Coronary artery (tissue), 2 donors: ENCODE results near the gene ZNF226.
"Not testable (repeated sequence)": the region's sequence is repeated elsewhere in the genome, so short reads cannot be mapped to it uniquely, and the experiment has no call there.

ENCODE experiments used
- DNase-seq: peaks from one replicate; pipeline ENCODE4 v3.0.0-alpha.2; 2017; ENCODE audit warnings: low spot score
- H3K27ac ChIP-seq, 2 donors: fragments of 200-600 bp; sonication (generic); one replicate each; pipeline ENCODE4 v1.5.1; 2016 to 2019
- H3K4me3 ChIP-seq: fragments of 200-600 bp; sonication (generic); 2 replicates; pipeline ENCODE4 v1.5.1; 2016; ENCODE audit warnings: mild to moderate bottlenecking, moderate library complexity
- TF ChIP-seq, protein P1 (sequence below): fragments of 200-600 bp; sonication (generic); IDR thresholded peaks from one replicate; pipeline ENCODE4 v1.5.1; 2019; ENCODE audit warnings: antibody characterized with exemption

The ZNF226 gene

GRCh38 chr19:44192127-44192526 is 27.2 kb downstream of the ZNF226 start:
- Histone ChIP-seq H3K27ac (no peak overlapping the region), H3K4me3 (no peak overlapping the region)
- DNase-seq, result no peak
- TF ChIP-seq, protein P1, sequence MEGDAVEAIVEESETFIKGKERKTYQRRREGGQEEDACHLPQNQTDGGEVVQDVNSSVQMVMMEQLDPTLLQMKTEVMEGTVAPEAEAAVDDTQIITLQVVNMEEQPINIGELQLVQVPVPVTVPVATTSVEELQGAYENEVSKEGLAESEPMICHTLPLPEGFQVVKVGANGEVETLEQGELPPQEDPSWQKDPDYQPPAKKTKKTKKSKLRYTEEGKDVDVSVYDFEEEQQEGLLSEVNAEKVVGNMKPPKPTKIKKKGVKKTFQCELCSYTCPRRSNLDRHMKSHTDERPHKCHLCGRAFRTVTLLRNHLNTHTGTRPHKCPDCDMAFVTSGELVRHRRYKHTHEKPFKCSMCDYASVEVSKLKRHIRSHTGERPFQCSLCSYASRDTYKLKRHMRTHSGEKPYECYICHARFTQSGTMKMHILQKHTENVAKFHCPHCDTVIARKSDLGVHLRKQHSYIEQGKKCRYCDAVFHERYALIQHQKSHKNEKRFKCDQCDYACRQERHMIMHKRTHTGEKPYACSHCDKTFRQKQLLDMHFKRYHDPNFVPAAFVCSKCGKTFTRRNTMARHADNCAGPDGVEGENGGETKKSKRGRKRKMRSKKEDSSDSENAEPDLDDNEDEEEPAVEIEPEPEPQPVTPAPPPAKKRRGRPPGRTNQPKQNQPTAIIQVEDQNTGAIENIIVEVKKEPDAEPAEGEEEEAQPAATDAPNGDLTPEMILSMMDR, result no peak

DNA sequence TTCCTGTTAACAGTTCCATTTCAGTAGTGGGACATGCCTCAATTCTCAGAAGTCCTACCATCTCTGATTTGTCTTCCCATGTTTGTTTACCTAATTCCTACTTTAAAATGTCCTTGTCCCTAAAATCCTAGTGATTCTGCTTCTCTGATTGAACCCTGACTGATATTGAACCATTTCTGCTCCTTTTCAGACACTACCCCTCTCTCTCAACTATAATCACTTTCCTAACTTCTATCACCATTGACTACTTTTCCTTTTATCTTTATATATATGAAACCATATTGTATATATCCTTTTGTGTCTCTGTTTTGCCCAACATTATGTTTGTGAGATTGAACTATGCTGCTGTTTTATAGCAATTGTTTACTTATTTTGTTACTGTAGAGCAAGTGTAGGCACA is 31.9 kb downstream of the ZNF226 start:
- TF ChIP-seq, protein P1, result no peak
- H3K27ac ChIP-seq, result no peak overlapping the region
- no peak overlapping the region for H3K4me3 ChIP-seq
- DNase-seq, result no peak

GRCh38 chr19:44202470-44202869 is 37.6 kb downstream of the ZNF226 start:
- TF ChIP-seq, protein P1, result no peak
- Histone ChIP-seq H3K27ac (no peak overlapping the region), H3K4me3 (no peak overlapping the region)
- no peak for DNase-seq

GRCh38 chr19:44202974-44203373 is 38.1 kb downstream of the ZNF226 start:
- no peak overlapping the region for H3K4me3 ChIP-seq
- TF ChIP-seq, protein P1, result no peak
- no peak overlapping the region for H3K27ac ChIP-seq
- DNase-seq, result no peak

DNA sequence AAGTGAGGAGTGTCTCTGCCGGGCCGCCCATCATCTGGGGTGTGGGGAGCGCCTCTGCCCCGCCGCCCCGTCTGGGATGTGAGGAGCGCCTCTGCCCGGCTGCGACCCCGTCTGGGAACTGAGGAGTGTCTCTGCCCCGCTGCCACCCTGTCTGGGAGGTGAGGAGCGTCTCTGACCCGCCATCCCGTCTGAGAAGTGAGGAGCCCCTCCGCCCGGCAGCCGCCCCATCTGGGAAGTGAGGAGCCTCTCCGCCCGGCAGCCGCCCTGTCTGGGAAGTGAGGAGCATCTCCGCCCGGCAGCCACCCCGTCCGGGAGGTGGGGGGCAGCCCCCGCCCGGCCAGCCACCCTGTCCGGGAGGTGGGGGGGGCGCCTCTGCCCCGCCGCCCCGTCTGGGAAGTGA is 39.0 kb downstream of the ZNF226 start:
- H3K27ac ChIP-seq, DNase-seq, H3K4me3 ChIP-seq: not testable (repeated sequence)

GRCh38 chr19:44204772-44205171 is 39.9 kb downstream of the ZNF226 start:
- DNase-seq, result no peak
- Histone ChIP-seq H3K27ac (no peak overlapping the region), H3K4me3 (no peak overlapping the region)
- TF ChIP-seq, protein P1, result no peak

- Histone ChIP-seq H3K4me3 (peak overlapping the region; percentile 75), H3K27ac (peak overlapping the region; percentile 54 to 87)
- TF ChIP-seq, protein P1, result no peak
- DNase-seq, result peak; percentile 86
These were observed 42.4 kb downstream of the ZNF226 start for GRCh38 chr19:44207126-44207803.
